ENCODE measurements around the gene HCST. TPM values are rescaled to one million over a fixed set of nuclear protein-coding genes. Genes with fewer than 3 reads are reported as not detected.

The HCST gene
- total and polyA plus RNA-seq, 3 donors from 2014 or later = 0.87 to 16.8 (median 3.5) TPM

- Histone ChIP-seq H3K4me1 (no peaks in the 10 kb centered on the region), H3K36me3 (ENCODE audit: low read depth, missing control alignments) (no peaks in the 10 kb centered on the region), H3K27me3 (no peaks in the 10 kb centered on the region), H3K4me3 (no peak overlapping the region), H3K9me3 (no peaks in the 10 kb centered on the region), H3K27ac (no peak overlapping the region)
- WGBS, 2 donors = 50 to 59% methylated on average over 14 of the region's 14 CpGs
- intact Hi-C loops (cut with DNase I; ENCODE audit: low total_unique reads) = no loop called here
- DNase-seq = peak; percentile 44
- TF ChIP-seq CTCF (IDR thresholded peaks at IDR 0.05) (no peak), POLR2A (IDR thresholded peaks at IDR 0.05) (no peak)
Observed at GRCh38 chr19:35862528-35862927, 39.8 kb upstream of the HCST start.

GRCh38 chr19:35863018-35863417 lies 39.3 kb upstream of the HCST start:
- H3K36me3 ChIP-seq (ENCODE audit: low read depth, missing control alignments) = no peaks in the 10 kb centered on the region
- no peak overlapping the region for H3K4me3 ChIP-seq
- H3K9me3 ChIP-seq = no peaks in the 10 kb centered on the region
- 61 to 76% methylated on average over 4 to 5 of the region's 5 CpGs for whole genome bisulfite sequencing, 2 donors
- DNase-seq = no peak
- intact Hi-C loops (cut with DNase I; ENCODE audit: low total_unique reads) = no loop called here
- no peak for TF ChIP-seq POLR2A (IDR thresholded peaks at IDR 0.05)
- TF ChIP-seq CTCF (IDR thresholded peaks at IDR 0.05) = no peak
- H3K27me3 ChIP-seq = no peaks in the 10 kb centered on the region
- H3K4me1 ChIP-seq = no peaks in the 10 kb centered on the region
- no peak overlapping the region for H3K27ac ChIP-seq

GRCh38 chr19:35868172-35868822 lies 34.0 kb upstream of the HCST start, which contains the start of gene APLP1:
Gene APLP1 (plus strand): TSS chr19:35868574. CDS start chr19:35868637, 63 bp downstream.
- H3K4me3 ChIP-seq = peak within 1 kb of the TSS; percentile 31 to 55
- H3K27ac ChIP-seq = no peak within 1 kb of the TSS
- no peak for TF ChIP-seq POLR2A (IDR thresholded peaks at IDR 0.05)
- TF ChIP-seq CTCF (IDR thresholded peaks at IDR 0.05) = no peak
- DNase-seq = peak; percentile 71
- intact Hi-C loops (cut with DNase I; ENCODE audit: low total_unique reads) = no loop called here
- no peaks in the 10 kb centered on the region for H3K9me3 ChIP-seq
- H3K27me3 ChIP-seq = no peaks in the 10 kb centered on the region
- no peaks in the 10 kb centered on the region for H3K36me3 ChIP-seq (ENCODE audit: low read depth, missing control alignments)
- WGBS, 2 donors = 1% methylated on average over 42 of the region's 60 CpGs; no CpG with 5 or more reads in 1 of the 2 donors
- peaks cover 7% of the 10 kb centered on the region for H3K4me1 ChIP-seq

GRCh38 chr19:35868823-35869326 lies 33.5 kb upstream of the HCST start:
- no peaks in the 10 kb centered on the region for H3K27me3 ChIP-seq
- no peaks in the 10 kb centered on the region for H3K9me3 ChIP-seq
- no peak for TF ChIP-seq POLR2A (IDR thresholded peaks at IDR 0.05)
- no peak for TF ChIP-seq CTCF (IDR thresholded peaks at IDR 0.05)
- intact Hi-C loops (cut with DNase I; ENCODE audit: low total_unique reads) = no loop called here
- no peaks in the 10 kb centered on the region for H3K36me3 ChIP-seq (ENCODE audit: low read depth, missing control alignments)
- H3K4me1 ChIP-seq = peaks cover 7% of the 10 kb centered on the region
- DNase-seq = no peak
- WGBS, 2 donors = 2 to 8% methylated on average over 2 to 14 of the region's 15 CpGs
- peak overlapping the region; percentile 31 to 55 for H3K4me3 ChIP-seq
- H3K27ac ChIP-seq = no peak overlapping the region
